ENCODE measurements around the gene ICAM2. TPM values are rescaled to one million over a fixed set of nuclear protein-coding genes. Genes with fewer than 3 reads are reported as not detected.

Gene ICAM2
- total RNA-seq, 1 donor from 2014 or later: not detected

DNA sequence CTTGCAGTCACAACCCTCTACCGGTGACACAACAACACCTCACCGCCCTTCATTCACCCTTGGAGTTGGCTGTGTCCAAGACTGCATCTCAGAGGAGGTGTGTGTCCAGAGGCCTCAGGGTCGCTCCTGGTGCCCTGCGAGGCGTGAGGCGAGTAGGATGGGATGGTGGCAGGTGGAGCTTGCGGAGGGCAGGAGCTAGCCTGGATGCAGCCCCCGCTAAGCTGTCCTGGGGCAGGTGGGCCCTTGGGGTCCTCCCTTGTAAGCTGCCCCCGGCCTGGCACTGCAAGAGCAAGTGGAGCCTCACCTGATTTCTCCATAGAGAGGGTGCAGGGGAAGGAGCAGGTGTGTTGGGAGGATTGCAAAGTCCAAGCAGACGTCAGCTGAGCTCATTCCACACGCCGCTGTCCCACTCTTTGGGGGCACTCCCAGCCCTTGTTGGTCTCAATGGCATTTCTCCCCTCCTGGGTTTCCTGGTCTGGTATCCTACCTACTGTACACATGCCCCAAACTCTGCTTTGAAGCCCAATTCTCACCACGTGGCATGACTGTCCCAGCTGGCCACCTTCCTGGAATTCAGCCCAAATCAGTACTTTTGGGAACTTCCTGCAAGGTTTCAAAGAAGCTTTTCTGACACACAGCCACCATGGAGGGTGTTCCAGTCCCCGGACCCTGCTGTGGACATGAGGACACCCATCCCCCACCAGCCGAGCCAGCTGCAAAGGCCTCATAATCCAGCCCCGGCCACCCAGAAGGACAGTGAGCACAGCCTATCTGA is 18.1 kb upstream of the ICAM2 start:
- Histone ChIP-seq H3K36me3 (no peaks in the 10 kb centered on the region), H2AFZ (replicated peaks) (no peak overlapping the region), H3K9ac (no peak overlapping the region), H3F3A (ENCODE audit: low read depth) (no peaks in the 10 kb centered on the region), H3K4me3 (no peak overlapping the region), H3K4me1 (peaks cover 6% of the 10 kb centered on the region), H4K20me1 (ENCODE audit: low read depth) (no peaks in the 10 kb centered on the region), H3K9me3 (ENCODE audit: low read depth) (no peaks in the 10 kb centered on the region), H3K79me2 (ENCODE audit: low read depth) (no peaks in the 10 kb centered on the region), H3K27ac (no peak overlapping the region), H3K27me3 (no peaks in the 10 kb centered on the region), H3K4me2 (no peak overlapping the region)
- no peaks in the 10 kb centered on the region for H3K9me3 Mint-ChIP-seq
- DNase-seq (ENCODE audit: low spot score): no peak
- H3K4me3 Mint-ChIP-seq: no peak overlapping the region
- peaks cover 3% of the 10 kb centered on the region for H3K4me1 Mint-ChIP-seq
- peaks cover 5% of the 10 kb centered on the region for H3K36me3 Mint-ChIP-seq
- peaks cover 12% of the 10 kb centered on the region for H3K27me3 Mint-ChIP-seq (ENCODE audit: insufficient read depth, low read depth)
- TF ChIP-seq EZH2 (IDR thresholded peaks at IDR 0.05): no peak
- TF ChIP-seq, protein P1, sequence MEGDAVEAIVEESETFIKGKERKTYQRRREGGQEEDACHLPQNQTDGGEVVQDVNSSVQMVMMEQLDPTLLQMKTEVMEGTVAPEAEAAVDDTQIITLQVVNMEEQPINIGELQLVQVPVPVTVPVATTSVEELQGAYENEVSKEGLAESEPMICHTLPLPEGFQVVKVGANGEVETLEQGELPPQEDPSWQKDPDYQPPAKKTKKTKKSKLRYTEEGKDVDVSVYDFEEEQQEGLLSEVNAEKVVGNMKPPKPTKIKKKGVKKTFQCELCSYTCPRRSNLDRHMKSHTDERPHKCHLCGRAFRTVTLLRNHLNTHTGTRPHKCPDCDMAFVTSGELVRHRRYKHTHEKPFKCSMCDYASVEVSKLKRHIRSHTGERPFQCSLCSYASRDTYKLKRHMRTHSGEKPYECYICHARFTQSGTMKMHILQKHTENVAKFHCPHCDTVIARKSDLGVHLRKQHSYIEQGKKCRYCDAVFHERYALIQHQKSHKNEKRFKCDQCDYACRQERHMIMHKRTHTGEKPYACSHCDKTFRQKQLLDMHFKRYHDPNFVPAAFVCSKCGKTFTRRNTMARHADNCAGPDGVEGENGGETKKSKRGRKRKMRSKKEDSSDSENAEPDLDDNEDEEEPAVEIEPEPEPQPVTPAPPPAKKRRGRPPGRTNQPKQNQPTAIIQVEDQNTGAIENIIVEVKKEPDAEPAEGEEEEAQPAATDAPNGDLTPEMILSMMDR (IDR thresholded peaks at IDR 0.05): no peak
- TF ChIP-seq EZH2phosphoT487 (IDR thresholded peaks at IDR 0.05): no peak
- H3K27ac Mint-ChIP-seq: no peak overlapping the region

DNA sequence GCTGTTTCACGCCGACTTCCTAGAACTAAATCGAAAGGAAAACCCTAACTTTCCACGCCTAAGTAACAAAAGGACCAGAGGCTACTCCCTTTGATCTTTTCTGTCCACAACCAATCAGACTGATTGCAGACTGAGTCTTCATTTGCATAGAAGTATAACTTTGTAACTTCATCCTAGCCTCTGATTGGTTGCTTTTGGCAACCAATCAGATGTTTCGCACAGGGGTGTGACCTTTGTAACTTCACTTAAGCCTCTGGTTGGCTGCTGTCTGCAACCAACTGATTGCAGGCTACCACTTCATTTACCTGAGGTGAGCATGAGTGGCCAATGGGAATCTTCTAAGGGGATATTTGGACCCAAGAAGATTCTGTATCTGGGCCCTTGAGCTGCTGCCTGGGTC is 17.4 kb upstream of the ICAM2 start:
- H3K27me3 ChIP-seq: no peaks in the 10 kb centered on the region
- Mint-ChIP-seq H3K4me1 (peaks cover 3% of the 10 kb centered on the region), H3K36me3 (peaks cover 5% of the 10 kb centered on the region), H3K27me3 (ENCODE audit: insufficient read depth, low read depth) (peaks cover 12% of the 10 kb centered on the region), H3K4me3 (no peak overlapping the region), H3K9me3 (no peaks in the 10 kb centered on the region), H3K27ac (no peak overlapping the region)
- no peak for DNase-seq (ENCODE audit: low spot score)
- H3K79me2 ChIP-seq (ENCODE audit: low read depth): no peaks in the 10 kb centered on the region
- H4K20me1 ChIP-seq (ENCODE audit: low read depth): no peaks in the 10 kb centered on the region
- H2AFZ ChIP-seq (replicated peaks): no peak overlapping the region
- peaks cover 6% of the 10 kb centered on the region for H3K4me1 ChIP-seq
- no peak overlapping the region for H3K9ac ChIP-seq
- no peaks in the 10 kb centered on the region for H3K36me3 ChIP-seq
- no peak overlapping the region for H3K4me2 ChIP-seq
- TF ChIP-seq EZH2phosphoT487 (IDR thresholded peaks at IDR 0.05) (no peak), EZH2 (IDR thresholded peaks at IDR 0.05) (no peak)
- TF ChIP-seq, protein P1 (IDR thresholded peaks at IDR 0.05): no peak
- H3K4me3 ChIP-seq: no peak overlapping the region
- H3F3A ChIP-seq (ENCODE audit: low read depth): no peaks in the 10 kb centered on the region
- H3K9me3 ChIP-seq (ENCODE audit: low read depth): no peaks in the 10 kb centered on the region
- no peak overlapping the region for H3K27ac ChIP-seq

DNA sequence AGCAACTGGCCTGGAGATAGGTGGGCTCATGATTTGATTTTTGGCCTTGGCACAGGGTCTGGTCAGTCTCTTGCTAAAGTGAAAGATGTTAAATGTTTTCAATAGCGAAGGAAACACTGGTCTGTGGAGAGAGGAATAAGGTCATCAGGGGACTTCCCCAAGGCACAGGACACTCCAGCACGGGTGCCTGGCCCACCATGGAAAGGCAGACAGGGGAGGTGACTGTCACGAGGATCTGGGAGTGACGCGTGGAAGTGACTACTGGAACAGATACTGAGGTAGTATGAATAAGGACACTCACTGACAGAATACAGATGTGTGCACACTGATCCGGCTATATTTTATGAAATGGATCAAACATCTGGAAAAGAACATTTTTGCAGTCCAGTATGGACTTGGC is 16.7 kb upstream of the ICAM2 start:
- Histone ChIP-seq H4K20me1 (ENCODE audit: low read depth) (no peaks in the 10 kb centered on the region), H3F3A (ENCODE audit: low read depth) (no peaks in the 10 kb centered on the region), H3K27ac (no peak overlapping the region), H3K4me2 (no peak overlapping the region), H3K36me3 (no peaks in the 10 kb centered on the region), H3K9me3 (ENCODE audit: low read depth) (no peaks in the 10 kb centered on the region), H3K4me3 (no peak overlapping the region), H3K9ac (no peak overlapping the region), H3K4me1 (peaks cover 6% of the 10 kb centered on the region), H3K79me2 (ENCODE audit: low read depth) (no peaks in the 10 kb centered on the region), H2AFZ (replicated peaks) (no peak overlapping the region), H3K27me3 (no peaks in the 10 kb centered on the region)
- H3K9me3 Mint-ChIP-seq: no peaks in the 10 kb centered on the region
- TF ChIP-seq, protein P1 (IDR thresholded peaks at IDR 0.05): no peak
- TF ChIP-seq EZH2phosphoT487 (IDR thresholded peaks at IDR 0.05): no peak
- H3K4me3 Mint-ChIP-seq: no peak overlapping the region
- peaks cover 12% of the 10 kb centered on the region for H3K27me3 Mint-ChIP-seq (ENCODE audit: insufficient read depth, low read depth)
- H3K27ac Mint-ChIP-seq: no peak overlapping the region
- peaks cover 3% of the 10 kb centered on the region for H3K4me1 Mint-ChIP-seq
- no peak for DNase-seq (ENCODE audit: low spot score)
- H3K36me3 Mint-ChIP-seq: peaks cover 3% of the 10 kb centered on the region
